GM19397 (cell line): Measurements from ENCODE around the gene OR8D2.
"Not testable (repeated sequence)": the region's sequence is repeated elsewhere in the genome, so short reads cannot be mapped to it uniquely, and the experiment has no call there.

ENCODE experiments used
- ATAC-seq: cut with Tn5 transposase; IDR thresholded peaks from one replicate; pipeline ENCODE4 v1.9.1; 2021; ENCODE audit warnings: mild to moderate bottlenecking, moderate library complexity; ENCODE audit not compliant: unreplicated experiment

OR8D2 gene

DNA sequence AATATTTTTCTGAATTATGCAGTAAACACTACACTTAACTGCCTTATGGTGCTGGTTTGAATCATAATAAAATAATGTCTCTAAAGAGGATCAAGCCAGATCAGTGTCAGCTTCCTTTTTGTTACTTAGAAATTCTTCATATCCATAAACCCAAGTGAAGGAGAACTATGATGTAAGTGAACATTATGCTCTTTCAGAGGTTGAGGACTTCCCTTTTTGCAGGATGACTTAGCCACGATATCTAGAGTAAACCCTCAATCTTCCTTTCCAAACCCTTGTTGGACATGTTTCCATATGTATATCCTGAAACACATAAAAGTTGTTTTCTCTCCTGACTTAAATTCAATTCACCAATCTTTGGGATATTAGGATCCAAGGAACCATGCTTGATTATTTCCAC, 25.3 kb downstream of the OR8D2 start:
- ATAC-seq: no peak

GRCh38 chr11:124285610-124286344, 34.2 kb downstream of the OR8D2 start:
- no peak for ATAC-seq

DNA sequence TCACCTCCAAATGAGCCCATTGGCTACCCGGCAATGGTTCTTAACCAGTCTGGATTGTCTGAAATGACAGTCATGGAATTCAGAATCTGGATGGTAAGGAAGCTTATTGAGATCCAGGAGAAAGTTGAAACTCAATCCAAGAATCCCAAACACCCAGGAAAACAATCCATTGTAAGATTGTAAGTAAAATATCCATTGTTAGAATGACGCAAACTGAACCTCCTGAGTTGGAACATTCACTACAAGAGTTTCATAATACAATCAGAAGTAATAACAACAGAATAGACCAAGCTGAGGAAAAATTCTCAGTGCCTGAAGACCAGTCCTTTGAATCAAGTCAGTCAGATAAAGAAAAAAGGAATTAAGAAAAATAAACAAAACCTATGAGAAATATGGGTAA, 41.7 kb downstream of the OR8D2 start:
- ATAC-seq: no peak

DNA sequence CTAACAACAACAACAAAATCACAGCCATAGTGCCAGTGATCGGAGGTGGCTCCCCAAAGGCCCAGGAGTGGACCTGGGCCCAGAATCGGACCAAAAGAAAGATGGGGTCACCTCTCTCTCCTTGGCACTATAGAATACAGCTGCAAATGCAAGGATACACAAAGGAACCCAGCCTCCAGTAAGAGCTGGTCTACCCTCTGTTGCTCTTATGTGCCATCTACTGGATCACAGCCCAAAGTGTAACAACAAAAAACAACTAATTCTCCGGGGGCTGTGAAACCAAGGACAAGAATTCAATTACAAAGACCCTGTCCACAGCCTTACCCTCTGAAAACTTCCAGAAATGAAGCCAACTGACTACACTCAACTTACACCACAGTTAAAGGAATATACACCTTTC, 42.2 kb downstream of the OR8D2 start:
- ATAC-seq: no peak

- ATAC-seq: no peak
Observed at GRCh38 chr11:124277207-124277606, 42.8 kb downstream of the OR8D2 start.

- ATAC-seq: no peak
Observed at GRCh38 chr11:124276081-124276480, 43.9 kb downstream of the OR8D2 start.

DNA sequence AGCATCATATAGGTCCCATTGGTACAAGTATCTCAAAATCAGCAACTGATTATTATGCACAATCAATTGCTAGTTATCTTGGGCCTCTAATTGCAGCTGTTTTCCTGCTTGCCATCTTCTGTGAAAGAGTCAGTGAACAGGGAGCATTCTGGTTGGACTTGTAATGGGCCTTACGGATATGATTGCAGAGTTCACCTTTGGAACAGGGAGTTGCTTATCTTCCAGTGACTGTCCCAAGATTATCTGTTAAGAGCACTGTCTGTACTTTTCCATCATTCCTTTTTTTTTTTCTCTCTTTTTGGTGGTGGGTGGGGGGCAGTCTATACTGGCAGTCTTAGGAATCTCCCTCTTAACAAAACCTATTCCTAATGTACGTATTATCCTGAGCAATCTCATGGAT, 46.0 kb downstream of the OR8D2 start:
- ATAC-seq: no peak

DNA sequence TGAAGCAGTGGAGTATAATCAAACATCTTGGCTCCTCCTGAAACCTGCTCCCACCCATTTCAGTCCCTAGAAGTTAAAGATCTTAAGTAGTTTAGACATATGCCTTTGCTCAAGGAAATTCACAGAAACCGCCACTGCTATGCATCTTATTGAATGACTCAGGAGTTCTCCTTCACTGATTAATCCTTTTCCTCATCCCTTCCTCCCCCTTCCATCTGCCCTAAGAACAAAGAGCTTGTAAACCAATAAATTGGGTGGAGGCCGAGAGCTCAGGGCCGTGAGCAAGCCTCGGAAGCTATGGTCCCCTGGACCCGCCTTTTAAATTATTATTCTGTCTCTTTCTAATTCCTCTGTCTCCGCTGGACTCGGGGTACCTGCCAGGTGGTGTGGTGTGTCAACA, 49.1 kb downstream of the OR8D2 start:
- not testable (repeated sequence) for ATAC-seq
